ENCODE results near the gene FBN2. TPM values are rescaled to one million over a fixed set of nuclear protein-coding genes. Genes with fewer than 3 reads are reported as not detected.
"Not testable (repeated sequence)": the region's sequence is repeated elsewhere in the genome, so short reads cannot be mapped to it uniquely, and the experiment has no call there.

Gene FBN2
- total and polyA plus RNA-seq, 9 of the 15 experiments (the other 6 are each of a cell fraction or from before 2014, with no cell fraction given): 0.01 to 0.09 TPM; not detected in 7

DNA sequence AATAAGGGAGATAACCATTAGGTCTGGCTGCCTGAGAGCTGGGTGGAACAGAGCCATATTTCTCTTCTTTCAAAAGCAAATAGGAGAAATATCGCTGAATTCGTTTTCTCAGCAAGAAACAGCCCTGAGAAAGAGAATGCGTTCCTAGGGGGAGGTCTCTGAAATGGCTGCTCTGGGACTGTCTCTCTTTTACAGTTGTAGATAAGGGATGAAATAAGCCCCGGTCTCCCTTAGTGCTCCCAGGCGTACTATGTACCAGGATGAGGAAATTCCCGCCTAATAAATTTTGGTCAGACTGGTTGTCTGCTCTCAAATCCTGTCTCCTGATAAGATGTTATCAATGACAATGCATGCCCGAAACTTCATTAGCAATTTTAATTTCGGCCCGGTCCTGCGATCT, 90.8 kb downstream of the FBN2 start:
- TF ChIP-seq ZNF707 (CRISPR knock-in tag; conservative IDR thresholded peaks at IDR 0.05) (0 out of 2 replicates have a peak, but pooled peaks have one; percentile 42), CBX5 (IDR thresholded peaks at IDR 0.05; ENCODE audit: borderline replicate concordance, low read depth) (peak; percentile 68; the same call in 1 of the 2 replicates), CBX3 (IDR thresholded peaks at IDR 0.05; ENCODE audit: borderline replicate concordance in 1 of 2, low read length in 2 of 2) (peak in 1 of 2 experiments; percentile 38; a peak in 1 of 3 replicates)
- H3K27ac ChIP-seq (ENCODE audit: extremely low read depth, low read depth, low read length); in situ Hi-C loops (cut with MboI); H3K9ac ChIP-seq (ENCODE audit: insufficient read depth in 1 of 2, low read depth in 2 of 2, low read length in 2 of 2); H3K4me2 ChIP-seq (ENCODE audit: insufficient read depth, low read length); H3K36me3 ChIP-seq (ENCODE audit: control insufficient read depth, insufficient read depth, low read length); H3K9me3 ChIP-seq (replicated peaks; ENCODE audit: control insufficient read depth, insufficient read depth, low read depth, low read length); CTCF ChIA-PET (ENCODE audit: low intra/inter-chr PET ratio); H3K27me3 ChIP-seq (ENCODE audit: control insufficient read depth in 2 of 2, insufficient read depth in 2 of 2, low read length in 2 of 2); intact Hi-C loops (cut with micrococcal nuclease); H3K4me3 ChIP-seq; ATAC-seq; POLR2A ChIA-PET; BruUV-seq (replicated peaks); H4K20me1 ChIP-seq (replicated peaks; ENCODE audit: control insufficient read depth, insufficient read depth, low read length); DNase-seq (ENCODE audit: extremely low read depth in 1 of 4, low spot score in 3 of 4); H3K4me1 ChIP-seq (replicated peaks in 1 of 2; ENCODE audit: control insufficient read depth in 2 of 2, insufficient read depth in 2 of 2, low read length in 2 of 2); H2AFZ ChIP-seq (ENCODE audit: low read depth, low read length); H3K79me2 ChIP-seq (ENCODE audit: control insufficient read depth, insufficient read depth, low read length); FAIRE-seq; H3K9me1 ChIP-seq (ENCODE audit: control insufficient read depth, insufficient read depth, low read length): not testable (repeated sequence)
- WGBS (ENCODE audit: insufficient coverage, low coverage, missing lambda C conversion rate): 2% methylated on average over 10 of the region's 10 CpGs

DNA sequence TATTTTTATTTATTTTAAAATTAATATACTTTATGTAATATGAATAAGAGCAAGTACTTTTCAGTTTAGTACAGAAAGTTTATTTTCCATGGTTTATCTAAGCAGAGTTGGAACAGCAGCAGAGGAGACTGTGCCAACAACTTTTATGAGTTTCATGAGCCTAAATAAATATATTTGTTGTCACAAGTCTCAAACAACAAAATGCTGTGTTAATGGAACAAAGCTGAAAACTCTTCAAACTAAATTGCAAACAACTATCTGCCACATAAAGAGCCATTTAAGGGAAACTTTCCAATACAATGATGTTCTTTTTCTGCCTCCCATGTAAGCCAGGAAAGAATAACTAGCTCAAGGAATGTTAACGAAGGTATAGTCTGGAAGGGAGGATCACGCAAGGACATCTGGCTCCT, 96.1 kb downstream of the FBN2 start:
- no peak overlapping the region for H2AFZ ChIP-seq (ENCODE audit: low read depth, low read length)
- H3K27ac ChIP-seq (ENCODE audit: extremely low read depth, low read depth, low read length): no peak overlapping the region
- no peaks in the 10 kb centered on the region for H3K36me3 ChIP-seq (ENCODE audit: control insufficient read depth, insufficient read depth, low read length)
- H4K20me1 ChIP-seq (replicated peaks; ENCODE audit: control insufficient read depth, insufficient read depth, low read length): no peaks in the 10 kb centered on the region
- no peak overlapping the region for H3K4me3 ChIP-seq
- H3K79me2 ChIP-seq (ENCODE audit: control insufficient read depth, insufficient read depth, low read length): no peaks in the 10 kb centered on the region
- H3K9me3 ChIP-seq (replicated peaks; ENCODE audit: control insufficient read depth, insufficient read depth, low read depth, low read length): no peaks in the 10 kb centered on the region
- intact Hi-C loops (cut with micrococcal nuclease): no loop called here
- ChIA-PET POLR2A (no interaction called here), CTCF (ENCODE audit: low intra/inter-chr PET ratio) (no interaction called here)
- DNase-seq (ENCODE audit: extremely low read depth in 1 of 4, low spot score in 3 of 4) (no peak), FAIRE-seq (no peak), ATAC-seq (no peak)
- WGBS (ENCODE audit: insufficient coverage, low coverage, missing lambda C conversion rate): 0% methylated on average over 2 of the region's 2 CpGs
- H3K9me1 ChIP-seq (ENCODE audit: control insufficient read depth, insufficient read depth, low read length): no peaks in the 10 kb centered on the region
- in situ Hi-C loops (cut with MboI): no loop called here
- H3K27me3 ChIP-seq (ENCODE audit: control insufficient read depth in 2 of 2, insufficient read depth in 2 of 2, low read length in 2 of 2): no peaks in the 10 kb centered on the region
- BruUV-seq (replicated peaks): no TSS peak
- H3K9ac ChIP-seq (ENCODE audit: insufficient read depth in 1 of 2, low read depth in 2 of 2, low read length in 2 of 2): no peak overlapping the region
- H3K4me2 ChIP-seq (ENCODE audit: insufficient read depth, low read length): no peak overlapping the region
- no peaks in the 10 kb centered on the region for H3K4me1 ChIP-seq (replicated peaks in 1 of 2; ENCODE audit: control insufficient read depth in 2 of 2, insufficient read depth in 2 of 2, low read length in 2 of 2)
- no peak for TF ChIP-seq RFX1 (IDR thresholded peaks at IDR 0.05)
- no peak for TF ChIP-seq DPF2 (IDR thresholded peaks at IDR 0.05)
- TF ChIP-seq PRMT5 (CRISPR knock-in tag; IDR thresholded peaks at IDR 0.05): no peak
- no peak for TF ChIP-seq BCL6 (CRISPR knock-in tag; IDR thresholded peaks at IDR 0.05)
- TF ChIP-seq CBX2 (IDR thresholded peaks at IDR 0.05; ENCODE audit: insufficient read depth, low read length, poor library complexity, severe bottlenecking): no peak
- TF ChIP-seq ADNP (tag; IDR thresholded peaks at IDR 0.05): no peak
- TF ChIP-seq CEBPB (tag; IDR thresholded peaks at IDR 0.05): no peak
- no peak for TF ChIP-seq HMG20B (CRISPR knock-in tag; IDR thresholded peaks at IDR 0.05)
- no peak for TF ChIP-seq CREBBP (IDR thresholded peaks at IDR 0.05; ENCODE audit: low read depth, low read length)
- no peak for TF ChIP-seq ID3 (CRISPR knock-in tag; IDR thresholded peaks at IDR 0.05)
- TF ChIP-seq ID3 (tag; IDR thresholded peaks at IDR 0.05): no peak
- TF ChIP-seq RCOR1 (IDR thresholded peaks at IDR 0.05; ENCODE audit: borderline replicate concordance in 1 of 2, low read depth in 2 of 2, low read length in 2 of 2): no peak
- no peak for TF ChIP-seq ZNF384 (IDR thresholded peaks at IDR 0.05; ENCODE audit: low read depth, low read length)
- no peak for TF ChIP-seq ZNF175 (CRISPR knock-in tag; IDR thresholded peaks at IDR 0.05; ENCODE audit: low read depth)
- no peak for TF ChIP-seq POU5F1 (IDR thresholded peaks at IDR 0.05; ENCODE audit: borderline replicate concordance, low read depth, low read length, partially characterized antibody)
- no peak for TF ChIP-seq SETDB1 (IDR thresholded peaks at IDR 0.05; ENCODE audit: low read length)
- TF ChIP-seq GABPA (tag; conservative IDR thresholded peaks at IDR 0.05; ENCODE audit: low read depth): no peak
